WTC11 (cell line): ENCODE measurements around the gene MDGA2. TPM values are rescaled to one million over a fixed set of nuclear protein-coding genes. Genes with fewer than 3 reads are reported as not detected.

Experiments used
- ATAC-seq: fragments of 200-7000 bp; cut with Tn5 transposase; 2 replicates; pipeline ENCODE4 v1.10.0; 2021; ENCODE audit warnings: mild to moderate bottlenecking, moderate library complexity
- Bru-seq: library from RNA; stranded (reverse); fragments of 400-500 nt; gene quantifications from one replicate; lab custom pipeline; 2021; lab: Mats Ljungman, UMichigan
- CTCF ChIA-PET: fragments of 300-600 bp; sonication (Branson Sonifier 250); formaldehyde crosslinking; loops from one replicate; lab custom pipeline; 2021; ENCODE audit warnings: antibody characterized with exemption; lab: Charles Lee
- POLR2A ChIA-PET: fragments of 350-600 bp; sonication (Branson Sonifier 250); formaldehyde crosslinking; loops from one replicate; lab custom pipeline; 2021; ENCODE audit warnings: antibody characterized with exemption; lab: Charles Lee
- DNase-seq: peaks from one replicate; pipeline ENCODE4 v3.0.0; 2021; ENCODE audit warnings: low spot score
- H3K27ac Mint-ChIP-seq: 2 replicates; pipeline ENCODE4 v1.8.0; 2021; ENCODE audit warnings: mixed read lengths
- H3K27me3 Mint-ChIP-seq: 2 replicates; pipeline ENCODE4 v1.8.0; 2021; ENCODE audit warnings: low read depth, mild to moderate bottlenecking, moderate library complexity, mixed read lengths
- H3K36me3 Mint-ChIP-seq: 2 replicates; pipeline ENCODE4 v1.8.0; 2021; ENCODE audit warnings: mixed read lengths
- H3K4me1 Mint-ChIP-seq: 2 replicates; pipeline ENCODE4 v1.8.0; 2022; ENCODE audit warnings: mixed read lengths
- H3K4me3 Mint-ChIP-seq: 2 replicates; pipeline ENCODE4 v1.8.0; 2021; ENCODE audit warnings: mild to moderate bottlenecking, moderate library complexity, mixed read lengths
- H3K9me3 Mint-ChIP-seq: 2 replicates; pipeline ENCODE4 v1.8.0; 2021; ENCODE audit warnings: mixed read lengths
- AFF4 ChIP-seq: sonication (generic); formaldehyde crosslinking; IDR thresholded peaks from 2 replicates; pipeline ENCODE4 v1.8.1; 2023; ENCODE audit warnings: mild to moderate bottlenecking, missing genetic modification reagents, borderline replicate concordance
- ARID4B ChIP-seq: sonication (generic); formaldehyde crosslinking; IDR thresholded peaks from 2 replicates; pipeline ENCODE4 v1.8.0; 2023; ENCODE audit warnings: missing genetic modification reagents, mild to moderate bottlenecking, borderline replicate concordance
- CDX4 ChIP-seq: fragments of 250-450 bp; sonication (Bioruptor Pico); IDR thresholded peaks from 2 replicates; pipeline ENCODE4 v1.9.0; 2021; ENCODE audit warnings: moderate library complexity, mild to moderate bottlenecking, inconsistent platforms, borderline replicate concordance
- CREB1 ChIP-seq: sonication (generic); formaldehyde crosslinking; IDR thresholded peaks from 2 replicates; pipeline ENCODE4 v1.8.0; 2023; ENCODE audit warnings: mild to moderate bottlenecking, missing genetic modification reagents
- E2F1 ChIP-seq: sonication (generic); formaldehyde crosslinking; IDR thresholded peaks from 2 replicates; pipeline ENCODE4 v1.8.0; 2022; ENCODE audit warnings: mild to moderate bottlenecking, missing genetic modification reagents
- ETV6 ChIP-seq: sonication (generic); formaldehyde crosslinking; IDR thresholded peaks from 2 replicates; pipeline ENCODE4 v1.8.1; 2022; ENCODE audit warnings: mild to moderate bottlenecking, missing genetic modification reagents
- FOXK1 ChIP-seq: sonication (generic); formaldehyde crosslinking; IDR thresholded peaks from 2 replicates; pipeline ENCODE4 v1.8.0; 2022; ENCODE audit warnings: mild to moderate bottlenecking, moderate library complexity, missing genetic modification reagents
- FOXP1 ChIP-seq: sonication (generic); formaldehyde crosslinking; IDR thresholded peaks from 2 replicates; pipeline ENCODE4 v1.8.0; 2022; ENCODE audit warnings: missing genetic modification reagents, mild to moderate bottlenecking, moderate library complexity, borderline replicate concordance
- GRHL2 ChIP-seq: fragments of 250-450 bp; sonication (Bioruptor Pico); IDR thresholded peaks from 2 replicates; pipeline ENCODE4 v1.8.0; 2022; ENCODE audit warnings: mild to moderate bottlenecking, moderate library complexity; ENCODE audit not compliant: insufficient replicate concordance, severe bottlenecking
- HMGXB4 ChIP-seq: sonication (generic); formaldehyde crosslinking; IDR thresholded peaks from 2 replicates; pipeline ENCODE4 v1.8.1; 2023; ENCODE audit warnings: mild to moderate bottlenecking, moderate library complexity, missing genetic modification reagents
- MAX ChIP-seq: sonication (generic); formaldehyde crosslinking; IDR thresholded peaks from 2 replicates; pipeline ENCODE4 v1.8.0; 2022; ENCODE audit warnings: mild to moderate bottlenecking, missing genetic modification reagents
- PREB ChIP-seq: sonication (generic); formaldehyde crosslinking; IDR thresholded peaks from 2 replicates; pipeline ENCODE4 v1.8.1; 2022; ENCODE audit warnings: mild to moderate bottlenecking, missing genetic modification reagents, moderate library complexity, borderline replicate concordance
- SP1 ChIP-seq: sonication (generic); formaldehyde crosslinking; conservative IDR thresholded peaks from 2 replicates; pipeline ENCODE4 v1.8.1; 2022; ENCODE audit warnings: missing genetic modification reagents
- USF1 ChIP-seq: sonication (generic); formaldehyde crosslinking; IDR thresholded peaks from 2 replicates; pipeline ENCODE4 v1.8.0; 2022; ENCODE audit warnings: mild to moderate bottlenecking, missing genetic modification reagents
- USF2 ChIP-seq: sonication (generic); formaldehyde crosslinking; IDR thresholded peaks from 2 replicates; pipeline ENCODE4 v1.8.1; 2023; ENCODE audit warnings: mild to moderate bottlenecking, missing genetic modification reagents, moderate library complexity
- ZNF263 ChIP-seq: sonication (generic); formaldehyde crosslinking; IDR thresholded peaks from 2 replicates; pipeline ENCODE4 v1.8.1; 2022; ENCODE audit warnings: low read depth, mild to moderate bottlenecking, moderate library complexity, missing genetic modification reagents
- ZNF423 ChIP-seq: fragments of 250-450 bp; sonication (Bioruptor Pico); IDR thresholded peaks from 2 replicates; pipeline ENCODE4 v2.1.2; 2022; ENCODE audit warnings: mild to moderate bottlenecking, moderate library complexity
- long read RNA-seq, 3 experiments: library from RNA in 1 of 3; library from capped mRNA in 1 of 3; library from polyadenylated mRNA in 1 of 3; unstranded in 2 of 3; stranded (forward) in 1 of 3; transcript quantifications; one replicate each; pipeline ENCODE4 v2.0.0, GENCODE V29; 2021
- total RNA-seq: library from RNA; stranded (reverse); gene quantifications from 3 replicates; pipeline ENCODE4 v1.2.3, GENCODE V29; 2021

The MDGA2 gene
- total RNA-seq (1.8 to 4.9 TPM (median 2.1 TPM) in 3 replicates), Bru-seq, nascent RNA (percentile 36 among the genes with signal in this experiment)
- long read RNA-seq, experiment 1, partial matches to known transcripts = 4 of 19 reads
- long read RNA-seq, experiment 1, other reads (novel, unspliced or antisense) = 15 of 19 reads
- long read RNA-seq, experiment 2, partial matches to known transcripts = 0 of 2 reads
- long read RNA-seq, experiment 2, other reads (novel, unspliced or antisense) = 2 of 2 reads
- long read RNA-seq, experiment 3, partial matches to known transcripts = 0 of 5 reads
- long read RNA-seq, experiment 3, other reads (novel, unspliced or antisense) = 5 of 5 reads

- Mint-ChIP-seq H3K9me3 (peaks cover 7% of the 10 kb centered on the region), H3K4me3 (peak within 1 kb of the TSS; percentile 81), H3K27ac (no peak within 1 kb of the TSS), H3K36me3 (peaks cover 3% of the 10 kb centered on the region; the same call in 1 of the 2 replicates), H3K27me3 (peaks cover 73% of the 10 kb centered on the region), H3K4me1 (peaks cover 13% of the 10 kb centered on the region)
- CTCF ChIA-PET = interaction anchor here (0.7 kb wide), 1 partner anchor 149 kb away, joined by 3 read pairs; no protein-coding TSS in a partner anchor
- peak; percentile 59 for DNase-seq
- ATAC-seq = peak; percentile 51
- POLR2A ChIA-PET = interaction anchor here (0.6 kb wide), 1 partner anchor 138 kb away, joined by 8 read pairs; no protein-coding TSS in a partner anchor
- peak; percentile 64; the same call in 1 of the 2 replicates for TF ChIP-seq ETV6 (CRISPR knock-in tag)
- peak; percentile 23; the same call in 1 of the 2 replicates for TF ChIP-seq FOXK1 (CRISPR knock-in tag)
- no peak for TF ChIP-seq PREB (CRISPR knock-in tag)
- 0 out of 2 replicates have a peak, but pooled peaks have one; percentile 58 for TF ChIP-seq CREB1 (CRISPR knock-in tag)
- TF ChIP-seq CDX4 = no peak
- TF ChIP-seq USF2 (CRISPR knock-in tag) = peak; percentile 48
- TF ChIP-seq SP1 (CRISPR knock-in tag) = 0 out of 2 replicates have a peak, but pooled peaks have one; percentile 37
- TF ChIP-seq ZNF263 = peak; percentile 71
- 0 out of 2 replicates have a peak, but pooled peaks have one; percentile 52 for TF ChIP-seq AFF4
- TF ChIP-seq ZNF423 = peak; percentile 20; the same call in 1 of the 2 replicates
- peak; percentile 62; the same call in 1 of the 2 replicates for TF ChIP-seq USF1 (CRISPR knock-in tag)
- TF ChIP-seq ARID4B = peak; percentile 26; the same call in 1 of the 2 replicates
- no peak for TF ChIP-seq GRHL2
- TF ChIP-seq E2F1 (CRISPR knock-in tag) = 0 out of 2 replicates have a peak, but pooled peaks have one; percentile 31
- TF ChIP-seq MAX (CRISPR knock-in tag) = peak; percentile 81
- peak; percentile 43; the same call in 1 of the 2 replicates for TF ChIP-seq HMGXB4 (CRISPR knock-in tag)
- peak; percentile 15; the same call in 1 of the 2 replicates for TF ChIP-seq FOXP1 (CRISPR knock-in tag)
These were observed at the start of gene MDGA2 for GRCh38 chr14:47675466-47676314. TSS of gene MDGA2 (minus strand) at chr14:47675605.
